Left ventricle myocardium inferior (tissue), 1 donor: Measurements from ENCODE around the gene FNDC10. TPM values are rescaled to one million over a fixed set of nuclear protein-coding genes. Genes with fewer than 3 reads are reported as not detected.

ENCODE experiments used
- DNase-seq: peaks from one replicate; pipeline ENCODE4 v3.0.0-alpha.2; 2020
- H3K27ac ChIP-seq: fragments of 200-600 bp; replicated peaks from 2 replicates; pipeline ENCODE4 v1.8.0; 2021
- H3K27me3 ChIP-seq: fragments of 200-600 bp; 2 replicates; pipeline ENCODE4 v1.8.0; 2021; ENCODE audit warnings: low read depth
- H3K36me3 ChIP-seq: fragments of 200-600 bp; 2 replicates; pipeline ENCODE4 v1.8.0; 2021
- H3K4me1 ChIP-seq: fragments of 200-600 bp; 2 replicates; pipeline ENCODE4 v1.8.0; 2021
- H3K4me3 ChIP-seq: fragments of 200-600 bp; 2 replicates; pipeline ENCODE4 v1.8.0; 2021; ENCODE audit warnings: mild to moderate bottlenecking, moderate library complexity
- H3K9me3 ChIP-seq: fragments of 200-600 bp; replicated peaks from 2 replicates; pipeline ENCODE4 v1.8.0; 2021
- CTCF ChIP-seq: fragments of 200-600 bp; IDR thresholded peaks from 2 replicates; pipeline ENCODE4 v1.8.0; 2021; ENCODE audit warnings: antibody characterized with exemption, mild to moderate bottlenecking, borderline replicate concordance
- intact Hi-C: fragments of 100-400 bp; cut with micrococcal nuclease; formaldehyde crosslinking; loops from one replicate; pipeline ENCODE4 v1.11.0; 2022
- total RNA-seq: library from RNA; stranded (reverse); fragmentation: NEBNext Ultra II Directional; extraction: Animal tissue kit (Norgen Biotek cat#: 25700); gene quantifications from one replicate; pipeline ENCODE4 v1.2.1, GENCODE V29; 2021
- donor health status: DM: no; HTN: yes; CAD: no; lungs with severe emphysema.

Gene FNDC10
- total RNA-seq, 1 donor from 2014 or later: 3.6 TPM

- no peaks in the 10 kb centered on the region for H3K36me3 ChIP-seq
- no peak overlapping the region for H3K27ac ChIP-seq
- H3K4me3 ChIP-seq: no peak overlapping the region
- peaks cover 18% of the 10 kb centered on the region for H3K4me1 ChIP-seq
- intact Hi-C loops: no loop called here
- peaks cover under 1% of the 10 kb centered on the region for H3K27me3 ChIP-seq
- no peak for DNase-seq
- H3K9me3 ChIP-seq: no peaks in the 10 kb centered on the region
- TF ChIP-seq CTCF: no peak
Measured at GRCh38 chr1:1609822-1610485, 10.0 kb upstream of the FNDC10 start.

GRCh38 chr1:1606232-1606631 is 6.3 kb upstream of the FNDC10 start:
- Histone ChIP-seq H3K4me1 (no peaks in the 10 kb centered on the region), H3K27me3 (peaks cover 36% of the 10 kb centered on the region), H3K9me3 (no peaks in the 10 kb centered on the region), H3K27ac (no peak overlapping the region), H3K36me3 (no peaks in the 10 kb centered on the region), H3K4me3 (no peak overlapping the region)
- intact Hi-C loops: no loop called here
- DNase-seq: no peak
- TF ChIP-seq CTCF: no peak

GRCh38 chr1:1605724-1606123 is 5.8 kb upstream of the FNDC10 start:
- TF ChIP-seq CTCF: no peak
- intact Hi-C loops: no loop called here
- no peak overlapping the region for H3K27ac ChIP-seq
- DNase-seq: no peak
- H3K4me3 ChIP-seq: no peak overlapping the region
- H3K9me3 ChIP-seq: no peaks in the 10 kb centered on the region
- peaks cover 2% of the 10 kb centered on the region for H3K4me1 ChIP-seq
- H3K36me3 ChIP-seq: no peaks in the 10 kb centered on the region
- peaks cover 42% of the 10 kb centered on the region for H3K27me3 ChIP-seq

- TF ChIP-seq CTCF: no peak
- no peaks in the 10 kb centered on the region for H3K36me3 ChIP-seq
- intact Hi-C loops: no loop called here
- no peak overlapping the region for H3K27ac ChIP-seq
- no peaks in the 10 kb centered on the region for H3K9me3 ChIP-seq
- peaks cover 8% of the 10 kb centered on the region for H3K4me1 ChIP-seq
- H3K4me3 ChIP-seq: no peak overlapping the region
- peaks cover 48% of the 10 kb centered on the region for H3K27me3 ChIP-seq
- DNase-seq: no peak
Measured at GRCh38 chr1:1605034-1605591, 5.2 kb upstream of the FNDC10 start.

GRCh38 chr1:1604374-1605033 is 4.6 kb upstream of the FNDC10 start:
- Histone ChIP-seq H3K27ac (no peak overlapping the region), H3K4me3 (no peak overlapping the region), H3K4me1 (peaks cover 8% of the 10 kb centered on the region), H3K9me3 (no peaks in the 10 kb centered on the region), H3K27me3 (peaks cover 50% of the 10 kb centered on the region), H3K36me3 (no peaks in the 10 kb centered on the region)
- no peak for DNase-seq
- TF ChIP-seq CTCF: no peak
- intact Hi-C loops: no loop called here
